HK-2 (cell line): Measurements from ENCODE around the gene STK11.
A peak's percentile ranks its signal among the peaks of the same experiment; 100 is the strongest.

Experiments used
- DNase-seq: peaks from one replicate; pipeline ENCODE4 v3.0.0-alpha.2; 2018; ENCODE audit not compliant: unreplicated experiment

Gene STK11

GRCh38 chr19:1273263-1274041 is 67.9 kb downstream of the STK11 start:
- no peak for DNase-seq

- DNase-seq, result no peak
Observed at GRCh38 chr19:1274081-1274851, 68.7 kb downstream of the STK11 start.

DNA sequence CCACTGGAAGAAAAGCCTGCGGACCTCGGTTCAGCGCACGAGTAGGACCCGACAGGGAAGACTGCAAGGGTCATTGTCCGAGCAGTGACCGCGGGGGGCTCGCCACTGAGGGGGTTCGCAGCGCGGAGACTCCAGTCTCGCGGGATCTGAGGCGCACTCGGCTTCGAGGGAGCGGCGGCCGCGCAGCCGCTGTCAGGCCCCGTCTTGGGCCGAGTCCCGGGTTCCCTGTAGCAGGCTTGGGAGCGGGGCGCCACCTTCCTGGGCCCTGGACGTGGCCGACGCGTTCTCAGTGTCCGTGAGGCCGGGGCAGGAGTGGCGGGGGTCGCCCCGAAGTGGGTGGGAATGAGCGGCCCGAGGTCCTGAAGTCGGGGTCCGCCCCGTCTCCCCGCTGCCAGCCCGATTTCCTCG is 69.3 kb downstream of the STK11 start:
- no peak for DNase-seq

DNA sequence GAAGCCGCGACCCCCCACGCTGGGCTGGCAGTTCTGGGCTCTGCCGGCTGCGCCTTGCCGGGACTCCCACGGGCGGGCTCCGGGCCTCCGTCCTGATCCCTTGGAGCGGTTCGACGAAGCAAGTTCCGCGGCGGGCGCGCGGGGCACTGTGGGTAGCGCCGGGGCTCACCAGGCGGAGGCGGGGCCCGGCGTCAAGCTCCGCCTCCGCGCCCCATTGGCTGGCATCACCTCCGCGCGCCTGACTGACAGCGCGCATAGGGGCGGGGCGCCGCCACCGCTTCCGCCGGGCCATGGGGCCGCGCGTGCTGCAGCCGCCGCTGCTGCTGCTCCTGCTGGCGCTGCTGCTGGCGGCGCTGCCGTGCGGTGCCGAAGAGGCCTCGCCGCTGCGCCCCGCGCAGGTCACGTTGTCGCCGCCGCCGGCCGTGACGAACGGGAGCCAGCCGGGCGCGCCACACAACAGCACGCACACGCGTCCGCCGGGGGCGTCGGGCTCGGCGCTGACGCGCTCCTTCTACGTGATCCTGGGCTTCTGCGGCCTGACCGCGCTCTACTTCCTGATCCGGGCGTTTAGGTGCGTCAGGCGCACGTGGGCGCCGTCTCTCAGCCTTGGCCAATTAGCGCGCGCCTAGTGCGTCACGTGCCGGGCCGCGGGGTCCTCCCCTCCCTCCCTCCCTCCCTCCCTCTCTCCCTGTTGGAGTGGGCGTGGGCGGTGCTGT is 69.8 kb downstream of the STK11 start, which contains the start of gene FAM174C:
Gene FAM174C, plus strand, starts transcription at position 271 of the 716 bp plus-strand sequence. Its CDS starts 20 bp downstream, at position 291.
- peak; percentile 98 for DNase-seq

GRCh38 chr19:1275976-1276627 is 70.5 kb downstream of the STK11 start:
- DNase-seq, result no peak

- no peak for DNase-seq
Observed at GRCh38 chr19:1276628-1277022, 71.0 kb downstream of the STK11 start.

DNA sequence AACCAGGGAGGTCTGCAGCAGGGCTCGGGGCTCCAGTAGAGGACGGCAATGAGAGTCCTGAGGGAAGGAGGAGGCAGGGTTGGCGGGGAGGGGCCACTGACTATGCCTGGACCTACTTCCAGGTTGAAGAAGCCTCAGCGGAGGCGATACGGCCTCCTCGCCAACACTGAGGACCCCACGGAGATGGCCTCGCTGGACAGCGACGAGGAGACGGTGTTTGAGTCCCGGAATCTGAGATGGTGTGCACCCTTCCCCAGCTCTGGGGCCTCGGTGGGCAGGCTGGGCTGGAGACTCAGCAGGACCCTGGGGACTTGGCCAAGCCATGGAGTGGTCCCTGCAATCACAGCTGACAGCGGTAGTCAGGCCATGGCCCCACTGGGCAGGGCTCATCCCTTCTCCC is 71.5 kb downstream of the STK11 start:
- no peak for DNase-seq
